Neural progenitor cell (in vitro differentiated cells): Measurements from ENCODE around the gene CREG2.

Source experiments
- CTCF ChIP-seq: fragments of 200-600 bp; sonication (generic); IDR thresholded peaks from 2 replicates; pipeline ENCODE4 v1.5.1; 2017; ENCODE audit warnings: antibody characterized with exemption, mild to moderate bottlenecking
- EZH2 ChIP-seq: fragments of 200-600 bp; sonication (generic); IDR thresholded peaks from 2 replicates; pipeline ENCODE4 v1.6.1; 2017; ENCODE audit warnings: antibody characterized with exemption, mild to moderate bottlenecking, moderate library complexity
- EZH2phosphoT487 ChIP-seq: fragments of 200-600 bp; sonication (generic); IDR thresholded peaks from 2 replicates; pipeline ENCODE4 v1.6.1; 2017; ENCODE audit warnings: antibody characterized with exemption

GRCh38 chr2:101380376-101380775, 6.9 kb downstream of the CREG2 start:
- TF ChIP-seq CTCF (no peak), EZH2 (no peak), EZH2phosphoT487 (no peak)
